ENCODE results near the gene COA4.

GRCh38 chr11:73889536-73889935 is 12.9 kb upstream of the COA4 start:
- TF ChIP-seq POLR2A (IDR thresholded peaks at IDR 0.05) (no peak), CTCF (IDR thresholded peaks at IDR 0.05) (no peak)
